Upper lobe of left lung (tissue), 4 donors: Measurements from ENCODE around the gene C22orf23.

Source experiments
- CTCF ChIP-seq, 6 experiments: fragments of 450-650 bp in 4 of 6; fragments of 200-600 bp in 2 of 6; sonication (generic) in 2 of 6; IDR thresholded peaks; one replicate each; pipeline ENCODE4 v1.5.1; 2016 to 2019; ENCODE audit warnings: antibody characterized with exemption in 6 of 6
- POLR2A ChIP-seq, 4 donors: fragments of 450-650 bp; IDR thresholded peaks; one replicate each; pipeline ENCODE4 v1.5.1; 2016 to 2017; ENCODE audit warnings: antibody characterized with exemption in 4 of 4, mild to moderate bottlenecking in 2 of 4

GRCh38 chr22:37926771-37927636 lies 26.4 kb downstream of the C22orf23 start:
- no peak for TF ChIP-seq CTCF (IDR thresholded peaks at IDR 0.05)
- no peak for TF ChIP-seq POLR2A (IDR thresholded peaks at IDR 0.05)
